ENCODE data around the gene TXLNB. TPM values are rescaled to one million over a fixed set of nuclear protein-coding genes. Genes with fewer than 3 reads are reported as not detected.

Gene TXLNB
- total and polyA plus RNA-seq, 2 of the 13 experiments (the other 11 are each of a cell fraction or from before 2014, with no cell fraction given) = not detected

GRCh38 chr6:139308936-139309603 lies 17.3 kb upstream of the TXLNB start (continued):
- TF ChIP-seq, protein P1, sequence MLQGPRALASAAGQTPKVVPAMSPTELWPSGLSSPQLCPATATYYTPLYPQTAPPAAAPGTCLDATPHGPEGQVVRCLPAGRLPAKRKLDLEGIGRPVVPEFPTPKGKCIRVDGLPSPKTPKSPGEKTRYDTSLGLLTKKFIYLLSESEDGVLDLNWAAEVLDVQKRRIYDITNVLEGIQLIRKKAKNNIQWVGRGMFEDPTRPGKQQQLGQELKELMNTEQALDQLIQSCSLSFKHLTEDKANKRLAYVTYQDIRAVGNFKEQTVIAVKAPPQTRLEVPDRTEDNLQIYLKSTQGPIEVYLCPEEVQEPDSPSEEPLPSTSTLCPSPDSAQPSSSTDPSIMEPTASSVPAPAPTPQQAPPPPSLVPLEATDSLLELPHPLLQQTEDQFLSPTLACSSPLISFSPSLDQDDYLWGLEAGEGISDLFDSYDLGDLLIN (CRISPR knock-in tag; IDR thresholded peaks at IDR 0.05; ENCODE audit: borderline replicate concordance) = no peak
- TF ChIP-seq ZNF674 (CRISPR knock-in tag; IDR thresholded peaks at IDR 0.05; ENCODE audit: low read depth) (0 out of 2 replicates have a peak, but pooled peaks have one; percentile 42), ZNF557 (CRISPR knock-in tag; IDR thresholded peaks at IDR 0.05) (no peak), ZMAT5 (CRISPR knock-in tag; IDR thresholded peaks at IDR 0.05; ENCODE audit: borderline replicate concordance, low read depth) (no peak), RFX3 (CRISPR knock-in tag; IDR thresholded peaks at IDR 0.05) (no peak), ZNF569 (CRISPR knock-in tag; IDR thresholded peaks at IDR 0.05; ENCODE audit: borderline replicate concordance) (no peak), CREB1 (IDR thresholded peaks at IDR 0.05) (no peak), CREB1 (CRISPR knock-in tag; IDR thresholded peaks at IDR 0.05) (peak; percentile 53; the same call in 1 of the 2 replicates), BCL6 (CRISPR knock-in tag; IDR thresholded peaks at IDR 0.05) (0 out of 2 replicates have a peak, but pooled peaks have one; percentile 17), SNRNP70 (IDR thresholded peaks at IDR 0.05; ENCODE audit: low read depth, low read length) (no peak), POLR2A (IDR thresholded peaks at IDR 0.05; ENCODE audit: insufficient read depth in 1 of 2, low read depth in 2 of 2, low read length in 2 of 2) (no peak), ZBTB46 (CRISPR knock-in tag; IDR thresholded peaks at IDR 0.05; ENCODE audit: borderline replicate concordance) (no peak), FOXK2 (IDR thresholded peaks at IDR 0.05) (no peak), ZNF652 (CRISPR knock-in tag; IDR thresholded peaks at IDR 0.05; ENCODE audit: borderline replicate concordance, low read depth) (no peak), KLF13 (CRISPR knock-in tag; IDR thresholded peaks at IDR 0.05) (no peak), MYC (CRISPR knock-in tag; IDR thresholded peaks at IDR 0.05; ENCODE audit: borderline replicate concordance) (peak; percentile 41; the same call in 1 of the 2 replicates), ZNF234 (CRISPR knock-in tag; conservative IDR thresholded peaks at IDR 0.05) (no peak), BRCA1 (CRISPR knock-in tag; IDR thresholded peaks at IDR 0.05) (no peak), MIER3 (CRISPR knock-in tag; IDR thresholded peaks at IDR 0.05; ENCODE audit: borderline replicate concordance) (peak; percentile 59; the same call in 1 of the 2 replicates), ZNF598 (CRISPR knock-in tag; IDR thresholded peaks at IDR 0.05; ENCODE audit: borderline replicate concordance) (no peak), ZNF230 (CRISPR knock-in tag; IDR thresholded peaks at IDR 0.05) (no peak)
- TF ChIP-seq, protein P2, sequence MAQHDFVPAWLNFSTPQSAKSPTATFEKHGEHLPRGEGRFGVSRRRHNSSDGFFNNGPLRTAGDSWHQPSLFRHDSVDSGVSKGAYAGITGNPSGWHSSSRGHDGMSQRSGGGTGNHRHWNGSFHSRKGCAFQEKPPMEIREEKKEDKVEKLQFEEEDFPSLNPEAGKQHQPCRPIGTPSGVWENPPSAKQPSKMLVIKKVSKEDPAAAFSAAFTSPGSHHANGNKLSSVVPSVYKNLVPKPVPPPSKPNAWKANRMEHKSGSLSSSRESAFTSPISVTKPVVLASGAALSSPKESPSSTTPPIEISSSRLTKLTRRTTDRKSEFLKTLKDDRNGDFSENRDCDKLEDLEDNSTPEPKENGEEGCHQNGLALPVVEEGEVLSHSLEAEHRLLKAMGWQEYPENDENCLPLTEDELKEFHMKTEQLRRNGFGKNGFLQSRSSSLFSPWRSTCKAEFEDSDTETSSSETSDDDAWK (CRISPR knock-in tag; IDR thresholded peaks at IDR 0.05) = no peak
- TF ChIP-seq, protein P3, sequence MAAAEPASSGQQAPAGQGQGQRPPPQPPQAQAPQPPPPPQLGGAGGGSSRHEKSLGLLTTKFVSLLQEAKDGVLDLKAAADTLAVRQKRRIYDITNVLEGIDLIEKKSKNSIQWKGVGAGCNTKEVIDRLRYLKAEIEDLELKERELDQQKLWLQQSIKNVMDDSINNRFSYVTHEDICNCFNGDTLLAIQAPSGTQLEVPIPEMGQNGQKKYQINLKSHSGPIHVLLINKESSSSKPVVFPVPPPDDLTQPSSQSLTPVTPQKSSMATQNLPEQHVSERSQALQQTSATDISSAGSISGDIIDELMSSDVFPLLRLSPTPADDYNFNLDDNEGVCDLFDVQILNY (CRISPR knock-in tag; conservative IDR thresholded peaks at IDR 0.05) = no peak
- TF ChIP-seq, protein P4, sequence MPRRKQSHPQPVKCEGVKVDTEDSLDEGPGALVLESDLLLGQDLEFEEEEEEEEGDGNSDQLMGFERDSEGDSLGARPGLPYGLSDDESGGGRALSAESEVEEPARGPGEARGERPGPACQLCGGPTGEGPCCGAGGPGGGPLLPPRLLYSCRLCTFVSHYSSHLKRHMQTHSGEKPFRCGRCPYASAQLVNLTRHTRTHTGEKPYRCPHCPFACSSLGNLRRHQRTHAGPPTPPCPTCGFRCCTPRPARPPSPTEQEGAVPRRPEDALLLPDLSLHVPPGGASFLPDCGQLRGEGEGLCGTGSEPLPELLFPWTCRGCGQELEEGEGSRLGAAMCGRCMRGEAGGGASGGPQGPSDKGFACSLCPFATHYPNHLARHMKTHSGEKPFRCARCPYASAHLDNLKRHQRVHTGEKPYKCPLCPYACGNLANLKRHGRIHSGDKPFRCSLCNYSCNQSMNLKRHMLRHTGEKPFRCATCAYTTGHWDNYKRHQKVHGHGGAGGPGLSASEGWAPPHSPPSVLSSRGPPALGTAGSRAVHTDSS (CRISPR knock-in tag; conservative IDR thresholded peaks at IDR 0.05) = no peak

Data from HepG2 (cell line).